HG02970 (cell line): ENCODE data around the gene GADD45G.

Experiments used
- ATAC-seq: cut with Tn5 transposase; IDR thresholded peaks from one replicate; pipeline ENCODE4 v1.9.1; 2021; ENCODE audit warnings: mild to moderate bottlenecking, moderate library complexity, moderate number of reproducible peaks; ENCODE audit not compliant: unreplicated experiment, low FRiP score

Gene GADD45G

GRCh38 chr9:89592213-89592815 lies 12.5 kb upstream of the GADD45G start:
- no peak for ATAC-seq

DNA sequence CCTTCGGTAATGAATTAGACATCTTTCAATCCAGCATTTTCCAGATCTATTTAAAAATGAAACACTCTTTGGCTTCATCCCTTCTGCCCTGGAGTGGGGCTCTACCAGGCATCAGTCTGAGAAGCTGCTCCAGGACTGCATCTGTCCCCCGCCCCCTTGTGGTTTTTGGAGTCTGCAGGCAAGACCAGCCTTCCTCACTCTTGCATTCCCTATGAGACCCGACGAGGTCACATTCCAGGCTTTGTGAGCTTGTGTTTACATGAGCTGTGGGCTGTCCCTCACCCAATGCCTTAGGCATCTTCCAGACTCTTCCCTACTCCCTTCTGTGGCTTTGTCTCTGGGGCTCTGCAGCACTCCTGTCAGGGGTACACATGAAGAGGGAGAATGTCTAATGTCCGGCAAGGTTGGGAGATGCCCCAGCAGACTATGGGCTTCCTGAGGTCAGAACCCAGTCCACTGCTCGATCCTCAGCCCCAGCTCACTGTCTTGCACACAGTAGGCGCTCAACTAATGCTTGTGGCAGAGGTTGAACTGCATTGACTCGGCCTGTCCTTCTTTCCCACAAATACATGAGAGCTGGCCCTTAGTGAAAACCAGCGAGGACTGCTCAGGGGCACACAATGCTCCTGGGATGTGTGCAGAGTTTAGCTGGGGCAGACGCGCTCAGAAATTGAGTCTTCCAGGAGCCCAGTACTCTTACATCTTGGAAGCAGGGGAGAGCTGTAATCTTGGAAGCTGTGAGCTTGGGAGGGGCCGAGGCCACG lies 11.7 kb upstream of the GADD45G start:
- no peak for ATAC-seq

DNA sequence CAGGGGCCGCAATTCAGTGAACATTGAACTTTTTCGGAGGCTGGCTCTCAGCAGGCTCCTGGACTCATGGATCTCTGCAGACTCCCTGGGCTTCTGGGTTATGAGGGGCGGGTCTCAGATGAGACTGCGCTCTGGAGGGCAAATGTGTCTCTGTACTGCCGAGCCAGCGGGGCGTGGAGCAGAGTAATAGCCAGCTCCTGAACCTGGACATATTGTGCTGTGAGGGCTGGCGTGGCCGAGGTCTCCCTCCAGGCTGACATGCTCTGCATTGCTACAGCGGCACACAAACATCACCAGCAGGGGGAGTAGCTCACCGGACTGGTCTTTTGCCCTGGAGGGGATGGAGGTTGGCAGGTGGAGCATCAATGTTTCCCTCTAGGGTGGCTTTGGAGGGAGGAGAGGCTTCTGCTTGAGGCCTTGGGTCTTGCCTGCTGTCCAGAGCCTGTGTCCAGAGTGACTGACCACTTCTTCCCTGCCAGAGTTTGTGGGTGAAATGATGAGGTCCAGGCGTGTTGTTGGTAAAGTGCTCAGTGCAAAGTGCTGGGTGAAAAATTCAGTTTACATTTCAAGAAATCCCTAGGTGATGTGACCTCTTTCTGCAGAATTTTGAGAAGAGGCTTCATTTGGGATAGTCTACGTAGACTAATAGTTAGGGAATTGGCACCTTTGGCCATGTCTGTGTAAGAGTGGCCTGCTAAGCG lies 10.9 kb upstream of the GADD45G start:
- ATAC-seq, result no peak

DNA sequence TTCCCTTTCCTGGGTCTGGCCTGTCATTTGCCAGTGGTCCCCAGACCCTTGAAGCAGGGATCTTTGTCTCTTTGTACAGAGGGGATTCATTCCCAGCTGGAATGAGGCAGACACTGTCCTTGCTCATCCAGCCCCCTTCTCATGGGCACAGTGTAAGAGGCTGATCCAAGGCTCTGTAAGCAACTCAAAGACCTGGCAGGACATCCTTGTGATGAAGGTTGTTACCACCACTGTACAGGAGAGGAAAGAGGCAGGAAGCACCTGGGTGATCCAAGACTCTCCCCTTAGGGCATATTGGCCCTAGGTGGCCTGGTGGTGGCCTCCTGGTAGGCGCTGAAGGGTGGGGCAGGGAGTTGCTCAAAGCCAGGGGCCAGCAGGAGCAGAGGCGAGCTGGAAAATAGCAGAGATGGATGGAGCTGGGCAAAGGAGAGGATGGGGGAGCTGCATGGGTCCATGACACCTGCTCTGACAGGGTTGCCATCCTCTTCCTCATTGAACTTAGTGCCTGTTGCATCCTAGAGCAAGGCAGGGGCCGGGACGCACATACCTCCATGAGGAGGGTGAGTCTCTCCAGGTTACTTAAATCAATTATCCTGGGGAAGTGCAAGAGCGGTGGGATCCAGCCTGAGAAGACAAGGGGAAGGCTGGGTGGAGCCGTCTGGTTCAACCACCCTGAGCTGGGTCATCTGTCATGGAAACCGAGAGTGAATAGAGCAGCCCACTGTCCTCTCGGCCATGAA lies 9.8 kb upstream of the GADD45G start:
- ATAC-seq, result no peak

- ATAC-seq, result no peak
Measured at GRCh38 chr9:89595646-89596045, 9.2 kb upstream of the GADD45G start.

DNA sequence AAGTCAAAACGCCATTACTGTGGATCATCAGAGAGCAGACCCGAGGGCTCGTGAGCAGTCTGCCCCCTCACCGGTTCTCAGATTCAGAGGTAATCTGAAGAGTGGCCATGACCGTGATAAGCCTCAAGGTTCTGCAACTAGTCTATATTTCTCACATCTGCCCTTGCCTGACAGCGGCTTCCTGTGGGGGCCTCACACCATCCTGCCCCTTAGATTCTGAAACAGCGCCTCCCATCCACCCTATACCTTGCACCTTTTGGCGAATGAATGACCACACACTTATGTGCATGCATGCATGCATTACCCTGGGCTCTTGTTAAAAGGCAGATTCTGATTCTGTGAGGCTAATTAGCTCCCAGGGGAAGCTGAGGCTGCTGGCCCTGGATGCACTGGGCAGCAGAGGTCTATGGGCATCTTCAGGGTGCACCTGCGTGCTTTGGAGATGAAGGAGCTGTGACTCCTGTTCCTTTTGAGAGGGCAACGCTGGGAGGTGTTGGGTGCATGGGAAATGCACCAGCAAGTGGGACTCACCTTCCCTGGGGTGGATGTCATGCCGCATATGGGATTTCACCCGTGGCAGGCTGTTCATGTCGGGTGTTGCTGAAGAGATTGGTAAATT lies 7.8 kb upstream of the GADD45G start:
- no peak for ATAC-seq

GRCh38 chr9:89597711-89598362 lies 7.0 kb upstream of the GADD45G start:
- no peak for ATAC-seq

DNA sequence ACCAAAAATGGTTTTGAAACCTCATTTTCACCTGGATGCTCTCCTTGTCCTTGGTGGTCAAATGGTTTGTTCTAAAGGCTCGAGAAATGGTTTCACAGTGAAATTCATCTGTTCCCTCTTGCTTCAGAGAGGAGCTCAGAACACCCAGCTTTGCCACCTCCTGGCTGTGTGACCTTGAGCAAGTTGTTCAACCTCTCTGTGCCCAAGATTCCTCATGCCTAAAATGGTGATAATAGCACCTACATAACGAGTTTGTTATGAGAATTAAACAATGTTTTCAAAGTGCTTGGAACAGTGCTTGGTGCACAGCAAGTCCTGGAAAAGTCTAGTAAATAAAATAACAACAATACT lies 6.5 kb upstream of the GADD45G start:
- ATAC-seq, result no peak

DNA sequence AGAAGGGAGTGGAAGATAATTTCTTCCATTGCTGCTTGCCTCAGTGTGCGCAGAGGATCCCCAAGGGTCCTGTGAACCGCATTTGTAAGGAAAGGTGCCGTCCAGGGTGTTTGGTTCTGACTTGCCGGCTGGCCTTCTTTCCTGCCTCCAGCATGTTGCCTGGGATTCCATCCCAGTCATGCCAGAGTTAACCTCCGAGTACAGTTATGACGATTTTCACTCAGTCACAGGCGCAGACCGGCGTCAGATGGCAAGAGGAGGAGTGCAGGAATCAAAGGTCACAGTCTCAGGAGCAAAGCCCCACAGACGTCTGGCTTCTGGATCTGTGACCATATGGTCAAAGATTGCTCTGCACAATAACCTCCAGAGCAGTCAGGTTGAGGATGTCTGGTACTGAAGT lies 5.9 kb upstream of the GADD45G start:
- no peak for ATAC-seq

- no peak for ATAC-seq
Measured at GRCh38 chr9:89600831-89601230, 4.0 kb upstream of the GADD45G start.

- ATAC-seq, result no peak
Measured at GRCh38 chr9:89601306-89601705, 3.5 kb upstream of the GADD45G start.

DNA sequence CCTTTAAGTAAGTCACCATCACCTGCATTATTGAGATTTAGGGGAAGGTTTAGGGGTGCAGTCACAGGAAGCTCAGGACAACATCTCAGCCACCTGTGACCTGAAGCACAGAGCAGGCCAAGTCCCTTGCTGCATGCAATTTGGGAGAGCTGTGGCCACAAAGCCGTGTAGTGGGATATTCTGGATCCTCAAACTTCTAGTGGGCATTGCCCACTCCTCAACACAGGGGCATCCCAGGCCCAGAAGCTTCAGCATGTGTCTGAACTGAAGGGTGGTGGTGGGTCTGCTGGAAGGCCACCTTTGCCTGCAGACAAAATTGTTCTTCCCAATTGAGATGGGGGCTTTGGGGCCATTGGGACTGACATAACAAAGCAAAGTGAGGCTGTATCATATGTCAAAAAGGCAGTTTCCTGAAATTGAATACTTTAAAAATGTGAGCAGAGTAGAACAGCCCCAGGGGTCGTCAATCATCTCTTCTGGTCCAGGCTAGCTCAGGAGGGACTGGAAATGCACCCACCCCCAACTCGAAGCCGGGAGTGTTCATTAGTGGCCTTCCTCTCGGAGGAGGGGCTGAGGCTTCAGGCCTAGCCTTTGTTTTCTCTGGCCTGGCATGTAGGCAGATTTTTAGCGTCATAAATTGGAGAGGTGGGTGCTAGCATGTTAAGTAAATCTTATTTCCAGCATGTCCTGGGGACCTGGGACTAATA lies 2.8 kb upstream of the GADD45G start:
- ATAC-seq, result no peak

- ATAC-seq, result no peak
Measured at GRCh38 chr9:89602978-89603766, 1.6 kb upstream of the GADD45G start.

GRCh38 chr9:89603767-89604665 lies 796 bp upstream of the GADD45G start:
- ATAC-seq, result no peak

- ATAC-seq, result no peak
Measured at GRCh38 chr9:89605465-89606048, 745 bp downstream of the GADD45G start.

DNA sequence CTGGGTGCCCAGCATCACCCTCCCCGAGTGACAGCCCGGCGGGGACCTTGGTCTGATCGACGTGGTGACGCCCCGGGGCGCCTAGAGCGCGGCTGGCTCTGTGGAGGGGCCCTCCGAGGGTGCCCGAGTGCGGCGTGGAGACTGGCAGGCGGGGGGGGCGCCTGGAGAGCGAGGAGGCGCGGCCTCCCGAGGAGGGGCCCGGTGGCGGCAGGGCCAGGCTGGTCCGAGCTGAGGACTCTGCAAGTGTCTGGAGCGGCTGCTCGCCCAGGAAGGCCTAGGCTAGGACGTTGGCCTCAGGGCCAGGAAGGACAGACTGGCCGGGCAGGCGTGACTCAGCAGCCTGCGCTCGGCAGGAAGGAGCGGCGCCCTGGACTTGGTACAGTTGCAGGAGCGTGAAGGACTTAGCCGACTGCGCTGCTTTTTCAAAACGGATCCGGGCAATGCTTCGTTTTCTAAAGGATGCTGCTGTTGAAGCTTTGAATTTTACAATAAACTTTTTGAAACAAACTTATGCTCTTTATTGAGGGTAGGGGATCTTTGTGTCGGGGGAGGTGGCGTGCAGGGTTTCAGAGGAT lies 1.3 kb downstream of the GADD45G start:
- no peak for ATAC-seq
